GM23338 (cell line): Measurements from ENCODE around the gene USP3. TPM values are rescaled to one million over a fixed set of nuclear protein-coding genes. Genes with fewer than 3 reads are reported as not detected.

ENCODE experiments used
- ATAC-seq: fragments of 200-7000 bp; cut with Tn5 transposase; 3 replicates; pipeline ENCODE4 v1.9.1; 2020
- DNase-seq: peaks from one replicate; pipeline ENCODE4 v3.0.0-alpha.2; 2015; ENCODE audit warnings: low spot score
- H2AFZ ChIP-seq: fragments of 200-600 bp; sonication (generic); 2 replicates; pipeline ENCODE4 v1.8.0; 2016; ENCODE audit warnings: antibody characterized with exemption, mild to moderate bottlenecking, moderate library complexity
- H3F3A ChIP-seq: fragments of 200-600 bp; sonication (generic); replicated peaks from 2 replicates; pipeline ENCODE4 v1.8.0; 2017; ENCODE audit warnings: antibody characterized with exemption, mixed run types, low read depth
- H3K27ac ChIP-seq: fragments of 200-600 bp; sonication (generic); 2 replicates; pipeline ENCODE4 v1.6.1; 2016; ENCODE audit warnings: low read depth
- H3K27me3 ChIP-seq: fragments of 200-600 bp; sonication (generic); 2 replicates; pipeline ENCODE4 v1.8.0; 2016; ENCODE audit warnings: mild to moderate bottlenecking, mixed run types, moderate library complexity; ENCODE audit not compliant: insufficient read depth
- H3K36me3 ChIP-seq: fragments of 200-600 bp; sonication (generic); 2 replicates; pipeline ENCODE4 v1.8.0; 2016; ENCODE audit warnings: mild to moderate bottlenecking; ENCODE audit not compliant: insufficient read depth
- H3K4me1 ChIP-seq: fragments of 200-600 bp; sonication (generic); 2 replicates; pipeline ENCODE4 v1.8.0; 2016; ENCODE audit warnings: mild to moderate bottlenecking, moderate library complexity; ENCODE audit not compliant: insufficient read depth
- H3K4me2 ChIP-seq: fragments of 200-600 bp; sonication (generic); 2 replicates; pipeline ENCODE4 v1.7.1; 2017; ENCODE audit warnings: mixed run types
- H3K4me3 ChIP-seq: fragments of 200-600 bp; sonication (generic); 2 replicates; pipeline ENCODE4 v1.6.1; 2016; ENCODE audit warnings: mixed run types
- H3K79me2 ChIP-seq: fragments of 200-600 bp; sonication (generic); replicated peaks from 2 replicates; pipeline ENCODE4 v1.8.0; 2017; ENCODE audit warnings: mild to moderate bottlenecking; ENCODE audit not compliant: insufficient read depth
- H3K9me2 ChIP-seq: fragments of 200-600 bp; sonication (generic); 2 replicates; pipeline ENCODE4 v1.8.0; 2017; ENCODE audit not compliant: insufficient read depth
- H4K20me1 ChIP-seq: fragments of 200-600 bp; sonication (generic); replicated peaks from 2 replicates; pipeline ENCODE4 v1.8.0; 2017; ENCODE audit warnings: mild to moderate bottlenecking; ENCODE audit not compliant: insufficient read depth
- H3K27ac Mint-ChIP-seq: 2 replicates; pipeline ENCODE4 v1.8.0; 2020; ENCODE audit warnings: inconsistent platforms, mild to moderate bottlenecking, moderate library complexity, mixed read lengths
- H3K27me3 Mint-ChIP-seq: 3 replicates; pipeline ENCODE4 v1.8.0; 2022; ENCODE audit warnings: low read depth, mild to moderate bottlenecking, moderate library complexity, mixed read lengths, inconsistent platforms; ENCODE audit not compliant: insufficient read depth, poor library complexity
- H3K36me3 Mint-ChIP-seq: 3 replicates; pipeline ENCODE4 v1.8.0; 2021; ENCODE audit warnings: low read depth, mild to moderate bottlenecking, inconsistent platforms, moderate library complexity, mixed read lengths
- H3K4me1 Mint-ChIP-seq: 3 replicates; pipeline ENCODE4 v1.8.0; 2020; ENCODE audit warnings: mild to moderate bottlenecking, inconsistent platforms, mixed read lengths
- H3K4me3 Mint-ChIP-seq: 3 replicates; pipeline ENCODE4 v1.8.0; 2021; ENCODE audit warnings: moderate library complexity, mild to moderate bottlenecking, inconsistent platforms, mixed read lengths
- H3K9me3 Mint-ChIP-seq: 3 replicates; pipeline ENCODE4 v1.8.0; 2020; ENCODE audit warnings: moderate library complexity, mild to moderate bottlenecking, inconsistent platforms, mixed read lengths
- CREB1 ChIP-seq: fragments of 250-450 bp; sonication (Bioruptor Pico); IDR thresholded peaks from 2 replicates; pipeline ENCODE4 v1.5.0; 2020; ENCODE audit warnings: low read depth, mild to moderate bottlenecking, moderate library complexity
- EZH2 ChIP-seq: fragments of 200-600 bp; sonication (generic); IDR thresholded peaks from one replicate; pipeline ENCODE4 v1.8.0; 2017; ENCODE audit warnings: antibody characterized with exemption, mild to moderate bottlenecking, low read depth; ENCODE audit not compliant: unreplicated experiment
- EZH2phosphoT487 ChIP-seq: fragments of 200-600 bp; sonication (generic); IDR thresholded peaks from one replicate; pipeline ENCODE4 v1.8.1; 2018; ENCODE audit warnings: antibody characterized with exemption; ENCODE audit not compliant: unreplicated experiment
- JUNB ChIP-seq: IDR thresholded peaks from one replicate; pipeline ENCODE4 v1.6.1; 2016; ENCODE audit warnings: antibody characterized with exemption; ENCODE audit not compliant: unreplicated experiment
- NANOG ChIP-seq: IDR thresholded peaks from 2 replicates; pipeline ENCODE4 v1.6.1; 2016; ENCODE audit warnings: antibody characterized with exemption, borderline replicate concordance
- POLR2AphosphoS5 ChIP-seq: IDR thresholded peaks from 2 replicates; pipeline ENCODE4 v1.6.1; 2016; ENCODE audit warnings: antibody characterized with exemption, low read depth
- STAT1 ChIP-seq: IDR thresholded peaks from one replicate; pipeline ENCODE4 v1.6.1; 2016; ENCODE audit warnings: antibody characterized with exemption; ENCODE audit not compliant: unreplicated experiment
- ZNF114 ChIP-seq: fragments of 250-450 bp; sonication (Bioruptor Pico); IDR thresholded peaks from 2 replicates; pipeline ENCODE4 v1.5.0; 2020; ENCODE audit warnings: mild to moderate bottlenecking, moderate library complexity
- ZNF331 ChIP-seq: fragments of 250-450 bp; sonication (Bioruptor Pico); IDR thresholded peaks from 2 replicates; pipeline ENCODE4 v1.5.0; 2020; ENCODE audit warnings: low read depth, mild to moderate bottlenecking, moderate library complexity
- polyA plus RNA-seq: library from polyadenylated mRNA; unstranded; fragments of >200 nt; fragmentation: Nextera tagmentation; extraction: Ambion mirVana; gene quantifications from 2 replicates; pipeline ENCODE4 v1.2.1, GENCODE V29; 2016
- total RNA-seq: library from RNA; depleted of rRNA; stranded (reverse); fragments of >200 nt; shearing (Covaris generic); gene quantifications from 2 replicates; pipeline ENCODE4 v1.2.3, GENCODE V29; 2014
- TF ChIP-seq, protein P1 (sequence below), 2 experiments: fragments of 200-600 bp in 1 of 2; sonication (generic) in 1 of 2; conservative IDR thresholded peaks; 2 replicates each; pipeline versions ENCODE4 v1.5.1 to v1.6.1; 2016 to 2017; ENCODE audit warnings: antibody characterized with exemption in 2 of 2, low read depth in 2 of 2, mild to moderate bottlenecking in 2 of 2, moderate library complexity in 1 of 2
- TF ChIP-seq, protein P2 (sequence below): fragments of 250-450 bp; sonication (Bioruptor Pico); IDR thresholded peaks from 2 replicates; pipeline ENCODE4 v1.5.0; 2020; ENCODE audit warnings: mild to moderate bottlenecking, moderate library complexity
- TF ChIP-seq, protein P3 (sequence below): IDR thresholded peaks from 2 replicates; pipeline ENCODE4 v1.6.1; 2016; ENCODE audit warnings: antibody characterized with exemption
- TF ChIP-seq, protein P4 (sequence below): IDR thresholded peaks from one replicate; pipeline ENCODE4 v1.6.1; 2018; ENCODE audit warnings: antibody characterized with exemption; ENCODE audit not compliant: unreplicated experiment

The USP3 gene
- total and polyA plus RNA-seq, 2 experiments from 2014 or later, result 9.7 to 9.9 TPM

DNA sequence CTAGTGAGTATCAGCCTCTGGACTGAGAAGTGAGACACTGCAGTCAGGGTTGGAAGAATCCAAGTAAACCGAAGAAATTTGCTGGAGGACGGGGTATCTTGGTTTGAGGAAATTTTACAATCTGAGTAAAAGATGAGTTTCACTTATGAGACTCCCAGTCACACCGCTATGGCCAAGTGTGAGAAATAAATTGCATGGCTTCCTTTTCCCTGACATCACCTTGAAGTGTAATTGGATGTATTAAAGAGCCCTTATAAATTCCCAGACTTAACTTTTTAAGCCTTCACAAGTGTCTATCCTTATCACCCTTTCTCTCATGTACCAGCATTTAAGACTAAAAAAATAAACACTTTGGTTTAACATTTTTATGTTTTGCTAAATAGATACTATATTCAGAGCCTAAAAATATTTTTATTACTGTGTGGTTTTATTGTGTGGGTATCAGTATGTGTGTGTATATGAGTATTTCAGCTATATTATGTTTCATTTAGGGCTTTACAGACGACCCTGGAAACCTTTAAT is 23.8 kb downstream of the USP3 start:
- Histone ChIP-seq H3K4me3 (no peak overlapping the region), H3K27ac (no peak overlapping the region), H3K4me1 (peaks cover 17% of the 10 kb centered on the region), H3K79me2 (no peaks in the 10 kb centered on the region), H4K20me1 (no peaks in the 10 kb centered on the region; the same call in 1 of the 2 replicates), H2AFZ (no peak overlapping the region), H3K9me2 (no peaks in the 10 kb centered on the region), H3F3A (no peaks in the 10 kb centered on the region), H3K36me3 (no peaks in the 10 kb centered on the region), H3K4me2 (no peak overlapping the region), H3K27me3 (no peaks in the 10 kb centered on the region)
- H3K4me3 Mint-ChIP-seq, result no peak overlapping the region
- no peak for ATAC-seq
- H3K9me3 Mint-ChIP-seq, result no peaks in the 10 kb centered on the region
- peaks cover 48% of the 10 kb centered on the region for H3K4me1 Mint-ChIP-seq
- H3K27me3 Mint-ChIP-seq, result peaks cover 8% of the 10 kb centered on the region
- TF ChIP-seq, protein P1, sequence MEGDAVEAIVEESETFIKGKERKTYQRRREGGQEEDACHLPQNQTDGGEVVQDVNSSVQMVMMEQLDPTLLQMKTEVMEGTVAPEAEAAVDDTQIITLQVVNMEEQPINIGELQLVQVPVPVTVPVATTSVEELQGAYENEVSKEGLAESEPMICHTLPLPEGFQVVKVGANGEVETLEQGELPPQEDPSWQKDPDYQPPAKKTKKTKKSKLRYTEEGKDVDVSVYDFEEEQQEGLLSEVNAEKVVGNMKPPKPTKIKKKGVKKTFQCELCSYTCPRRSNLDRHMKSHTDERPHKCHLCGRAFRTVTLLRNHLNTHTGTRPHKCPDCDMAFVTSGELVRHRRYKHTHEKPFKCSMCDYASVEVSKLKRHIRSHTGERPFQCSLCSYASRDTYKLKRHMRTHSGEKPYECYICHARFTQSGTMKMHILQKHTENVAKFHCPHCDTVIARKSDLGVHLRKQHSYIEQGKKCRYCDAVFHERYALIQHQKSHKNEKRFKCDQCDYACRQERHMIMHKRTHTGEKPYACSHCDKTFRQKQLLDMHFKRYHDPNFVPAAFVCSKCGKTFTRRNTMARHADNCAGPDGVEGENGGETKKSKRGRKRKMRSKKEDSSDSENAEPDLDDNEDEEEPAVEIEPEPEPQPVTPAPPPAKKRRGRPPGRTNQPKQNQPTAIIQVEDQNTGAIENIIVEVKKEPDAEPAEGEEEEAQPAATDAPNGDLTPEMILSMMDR (conservative IDR thresholded peaks at IDR 0.05; ENCODE audit: low read depth in 2 of 2), result no peak
- TF ChIP-seq NANOG, result no peak
- TF ChIP-seq, protein P2, sequence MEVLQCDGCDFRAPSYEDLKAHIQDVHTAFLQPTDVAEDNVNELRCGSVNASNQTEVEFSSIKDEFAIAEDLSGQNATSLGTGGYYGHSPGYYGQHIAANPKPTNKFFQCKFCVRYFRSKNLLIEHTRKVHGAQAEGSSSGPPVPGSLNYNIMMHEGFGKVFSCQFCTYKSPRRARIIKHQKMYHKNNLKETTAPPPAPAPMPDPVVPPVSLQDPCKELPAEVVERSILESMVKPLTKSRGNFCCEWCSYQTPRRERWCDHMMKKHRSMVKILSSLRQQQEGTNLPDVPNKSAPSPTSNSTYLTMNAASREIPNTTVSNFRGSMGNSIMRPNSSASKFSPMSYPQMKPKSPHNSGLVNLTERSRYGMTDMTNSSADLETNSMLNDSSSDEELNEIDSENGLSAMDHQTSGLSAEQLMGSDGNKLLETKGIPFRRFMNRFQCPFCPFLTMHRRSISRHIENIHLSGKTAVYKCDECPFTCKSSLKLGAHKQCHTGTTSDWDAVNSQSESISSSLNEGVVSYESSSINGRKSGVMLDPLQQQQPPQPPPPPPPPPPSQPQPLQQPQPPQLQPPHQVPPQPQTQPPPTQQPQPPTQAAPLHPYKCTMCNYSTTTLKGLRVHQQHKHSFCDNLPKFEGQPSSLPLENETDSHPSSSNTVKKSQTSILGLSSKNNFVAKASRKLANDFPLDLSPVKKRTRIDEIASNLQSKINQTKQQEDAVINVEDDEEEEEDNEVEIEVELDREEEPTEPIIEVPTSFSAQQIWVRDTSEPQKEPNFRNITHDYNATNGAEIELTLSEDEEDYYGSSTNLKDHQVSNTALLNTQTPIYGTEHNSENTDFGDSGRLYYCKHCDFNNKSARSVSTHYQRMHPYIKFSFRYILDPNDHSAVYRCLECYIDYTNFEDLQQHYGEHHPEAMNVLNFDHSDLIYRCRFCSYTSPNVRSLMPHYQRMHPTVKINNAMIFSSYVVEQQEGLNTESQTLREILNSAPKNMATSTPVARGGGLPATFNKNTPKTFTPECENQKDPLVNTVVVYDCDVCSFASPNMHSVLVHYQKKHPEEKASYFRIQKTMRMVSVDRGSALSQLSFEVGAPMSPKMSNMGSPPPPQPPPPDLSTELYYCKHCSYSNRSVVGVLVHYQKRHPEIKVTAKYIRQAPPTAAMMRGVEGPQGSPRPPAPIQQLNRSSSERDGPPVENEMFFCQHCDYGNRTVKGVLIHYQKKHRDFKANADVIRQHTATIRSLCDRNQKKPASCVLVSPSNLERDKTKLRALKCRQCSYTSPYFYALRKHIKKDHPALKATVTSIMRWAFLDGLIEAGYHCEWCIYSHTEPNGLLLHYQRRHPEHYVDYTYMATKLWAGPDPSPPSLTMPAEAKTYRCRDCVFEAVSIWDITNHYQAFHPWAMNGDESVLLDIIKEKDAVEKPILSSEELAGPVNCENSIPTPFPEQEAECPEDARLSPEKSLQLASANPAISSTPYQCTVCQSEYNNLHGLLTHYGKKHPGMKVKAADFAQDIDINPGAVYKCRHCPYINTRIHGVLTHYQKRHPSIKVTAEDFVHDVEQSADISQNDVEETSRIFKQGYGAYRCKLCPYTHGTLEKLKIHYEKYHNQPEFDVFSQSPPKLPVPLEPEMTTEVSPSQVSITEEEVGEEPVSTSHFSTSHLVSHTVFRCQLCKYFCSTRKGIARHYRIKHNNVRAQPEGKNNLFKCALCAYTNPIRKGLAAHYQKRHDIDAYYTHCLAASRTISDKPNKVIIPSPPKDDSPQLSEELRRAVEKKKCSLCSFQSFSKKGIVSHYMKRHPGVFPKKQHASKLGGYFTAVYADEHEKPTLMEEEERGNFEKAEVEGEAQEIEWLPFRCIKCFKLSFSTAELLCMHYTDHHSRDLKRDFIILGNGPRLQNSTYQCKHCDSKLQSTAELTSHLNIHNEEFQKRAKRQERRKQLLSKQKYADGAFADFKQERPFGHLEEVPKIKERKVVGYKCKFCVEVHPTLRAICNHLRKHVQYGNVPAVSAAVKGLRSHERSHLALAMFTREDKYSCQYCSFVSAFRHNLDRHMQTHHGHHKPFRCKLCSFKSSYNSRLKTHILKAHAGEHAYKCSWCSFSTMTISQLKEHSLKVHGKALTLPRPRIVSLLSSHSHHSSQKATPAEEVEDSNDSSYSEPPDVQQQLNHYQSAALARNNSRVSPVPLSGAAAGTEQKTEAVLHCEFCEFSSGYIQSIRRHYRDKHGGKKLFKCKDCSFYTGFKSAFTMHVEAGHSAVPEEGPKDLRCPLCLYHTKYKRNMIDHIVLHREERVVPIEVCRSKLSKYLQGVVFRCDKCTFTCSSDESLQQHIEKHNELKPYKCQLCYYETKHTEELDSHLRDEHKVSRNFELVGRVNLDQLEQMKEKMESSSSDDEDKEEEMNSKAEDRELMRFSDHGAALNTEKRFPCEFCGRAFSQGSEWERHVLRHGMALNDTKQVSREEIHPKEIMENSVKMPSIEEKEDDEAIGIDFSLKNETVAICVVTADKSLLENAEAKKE (CRISPR knock-in tag), result no peak
- no peak for TF ChIP-seq ZNF331 (CRISPR knock-in tag)
- TF ChIP-seq POLR2AphosphoS5, result no peak
- TF ChIP-seq, protein P3, sequence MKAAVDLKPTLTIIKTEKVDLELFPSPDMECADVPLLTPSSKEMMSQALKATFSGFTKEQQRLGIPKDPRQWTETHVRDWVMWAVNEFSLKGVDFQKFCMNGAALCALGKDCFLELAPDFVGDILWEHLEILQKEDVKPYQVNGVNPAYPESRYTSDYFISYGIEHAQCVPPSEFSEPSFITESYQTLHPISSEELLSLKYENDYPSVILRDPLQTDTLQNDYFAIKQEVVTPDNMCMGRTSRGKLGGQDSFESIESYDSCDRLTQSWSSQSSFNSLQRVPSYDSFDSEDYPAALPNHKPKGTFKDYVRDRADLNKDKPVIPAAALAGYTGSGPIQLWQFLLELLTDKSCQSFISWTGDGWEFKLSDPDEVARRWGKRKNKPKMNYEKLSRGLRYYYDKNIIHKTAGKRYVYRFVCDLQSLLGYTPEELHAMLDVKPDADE, result no peak
- TF ChIP-seq STAT1, result no peak
- TF ChIP-seq EZH2phosphoT487, result no peak
- TF ChIP-seq, protein P4, sequence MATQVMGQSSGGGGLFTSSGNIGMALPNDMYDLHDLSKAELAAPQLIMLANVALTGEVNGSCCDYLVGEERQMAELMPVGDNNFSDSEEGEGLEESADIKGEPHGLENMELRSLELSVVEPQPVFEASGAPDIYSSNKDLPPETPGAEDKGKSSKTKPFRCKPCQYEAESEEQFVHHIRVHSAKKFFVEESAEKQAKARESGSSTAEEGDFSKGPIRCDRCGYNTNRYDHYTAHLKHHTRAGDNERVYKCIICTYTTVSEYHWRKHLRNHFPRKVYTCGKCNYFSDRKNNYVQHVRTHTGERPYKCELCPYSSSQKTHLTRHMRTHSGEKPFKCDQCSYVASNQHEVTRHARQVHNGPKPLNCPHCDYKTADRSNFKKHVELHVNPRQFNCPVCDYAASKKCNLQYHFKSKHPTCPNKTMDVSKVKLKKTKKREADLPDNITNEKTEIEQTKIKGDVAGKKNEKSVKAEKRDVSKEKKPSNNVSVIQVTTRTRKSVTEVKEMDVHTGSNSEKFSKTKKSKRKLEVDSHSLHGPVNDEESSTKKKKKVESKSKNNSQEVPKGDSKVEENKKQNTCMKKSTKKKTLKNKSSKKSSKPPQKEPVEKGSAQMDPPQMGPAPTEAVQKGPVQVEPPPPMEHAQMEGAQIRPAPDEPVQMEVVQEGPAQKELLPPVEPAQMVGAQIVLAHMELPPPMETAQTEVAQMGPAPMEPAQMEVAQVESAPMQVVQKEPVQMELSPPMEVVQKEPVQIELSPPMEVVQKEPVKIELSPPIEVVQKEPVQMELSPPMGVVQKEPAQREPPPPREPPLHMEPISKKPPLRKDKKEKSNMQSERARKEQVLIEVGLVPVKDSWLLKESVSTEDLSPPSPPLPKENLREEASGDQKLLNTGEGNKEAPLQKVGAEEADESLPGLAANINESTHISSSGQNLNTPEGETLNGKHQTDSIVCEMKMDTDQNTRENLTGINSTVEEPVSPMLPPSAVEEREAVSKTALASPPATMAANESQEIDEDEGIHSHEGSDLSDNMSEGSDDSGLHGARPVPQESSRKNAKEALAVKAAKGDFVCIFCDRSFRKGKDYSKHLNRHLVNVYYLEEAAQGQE, result no peak
- TF ChIP-seq CREB1 (CRISPR knock-in tag), result no peak
- TF ChIP-seq EZH2, result no peak
- TF ChIP-seq JUNB, result no peak
- TF ChIP-seq ZNF114 (CRISPR knock-in tag), result no peak
- no peaks in the 10 kb centered on the region for H3K36me3 Mint-ChIP-seq
- no peak overlapping the region for H3K27ac Mint-ChIP-seq
- no peak for DNase-seq
